HG03280 (cell line): ENCODE data around the gene OR1F1.
"Not testable (repeated sequence)": the region's sequence is repeated elsewhere in the genome, so short reads cannot be mapped to it uniquely, and the experiment has no call there.

ENCODE experiments used
- ATAC-seq: cut with Tn5 transposase; IDR thresholded peaks from one replicate; pipeline ENCODE4 v1.9.1; 2021; ENCODE audit warnings: mild to moderate bottlenecking, moderate library complexity; ENCODE audit not compliant: unreplicated experiment

The OR1F1 gene

DNA sequence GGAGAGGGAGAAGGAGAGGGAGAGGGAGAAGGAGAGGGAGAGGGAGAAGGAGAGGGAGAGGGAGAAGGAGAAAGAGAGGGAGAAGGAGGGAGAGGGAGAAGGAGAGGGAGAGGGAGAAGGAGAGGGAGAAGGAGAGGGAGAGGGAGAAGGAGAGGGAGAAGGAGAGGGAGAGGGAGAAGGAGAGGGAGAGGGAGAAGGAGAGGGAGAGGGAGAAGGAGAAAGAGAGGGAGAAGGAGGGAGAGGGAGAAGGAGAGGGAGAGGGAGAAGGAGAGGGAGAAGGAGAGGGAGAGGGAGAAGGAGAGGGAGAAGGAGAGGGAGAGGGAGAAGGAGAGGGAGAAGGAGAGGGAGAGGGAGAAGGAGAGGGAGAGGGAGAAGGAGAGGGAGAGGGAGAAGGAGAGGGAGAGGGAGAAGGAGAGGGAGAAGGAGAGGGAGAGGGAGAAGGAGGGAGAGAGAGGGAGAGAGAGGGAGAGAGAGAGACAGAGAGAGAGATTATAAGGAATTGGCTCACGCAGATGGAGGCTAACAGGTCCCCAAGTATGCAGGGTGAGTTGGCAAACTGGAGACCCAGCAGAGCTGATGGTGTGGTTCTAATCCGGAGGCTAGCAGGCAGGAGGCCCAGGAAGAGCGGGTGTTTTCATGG is 9.8 kb downstream of the OR1F1 start:
- ATAC-seq = not testable (repeated sequence)

DNA sequence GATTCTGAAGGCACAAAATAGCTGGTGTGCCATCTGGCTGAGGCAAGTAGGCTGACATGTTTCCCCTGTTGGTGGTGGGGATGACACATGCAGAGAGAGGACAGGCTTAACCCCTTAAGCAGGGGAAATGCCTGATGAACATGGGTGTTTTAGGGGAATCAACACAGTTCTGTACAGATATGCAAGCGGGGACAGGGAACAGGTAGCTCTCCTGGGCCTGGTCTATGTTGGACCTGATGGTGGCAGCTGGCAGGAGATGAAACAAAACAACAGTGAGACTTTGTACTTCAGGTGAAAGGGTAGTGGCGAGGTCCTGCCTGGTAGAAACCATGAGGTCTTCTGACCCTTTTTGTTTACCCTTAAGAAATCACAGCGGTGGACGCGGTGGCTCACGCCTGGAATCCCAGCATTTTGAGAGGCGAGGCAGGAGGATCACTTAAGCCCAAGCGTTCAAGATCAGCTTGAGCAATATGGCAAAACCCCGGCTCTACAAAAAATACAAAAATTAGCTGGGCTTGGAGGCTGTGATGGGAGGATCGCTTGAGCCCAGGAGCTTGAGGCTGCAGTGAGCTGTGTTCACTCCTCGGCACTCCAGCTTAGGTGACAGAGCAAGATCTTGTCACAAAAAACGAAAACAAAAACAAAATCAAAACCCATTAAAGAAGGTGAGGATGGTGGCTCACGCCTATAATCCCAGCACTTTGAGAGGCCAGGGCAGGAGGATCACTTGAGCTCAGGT is 10.5 kb downstream of the OR1F1 start:
- ATAC-seq = no peak

DNA sequence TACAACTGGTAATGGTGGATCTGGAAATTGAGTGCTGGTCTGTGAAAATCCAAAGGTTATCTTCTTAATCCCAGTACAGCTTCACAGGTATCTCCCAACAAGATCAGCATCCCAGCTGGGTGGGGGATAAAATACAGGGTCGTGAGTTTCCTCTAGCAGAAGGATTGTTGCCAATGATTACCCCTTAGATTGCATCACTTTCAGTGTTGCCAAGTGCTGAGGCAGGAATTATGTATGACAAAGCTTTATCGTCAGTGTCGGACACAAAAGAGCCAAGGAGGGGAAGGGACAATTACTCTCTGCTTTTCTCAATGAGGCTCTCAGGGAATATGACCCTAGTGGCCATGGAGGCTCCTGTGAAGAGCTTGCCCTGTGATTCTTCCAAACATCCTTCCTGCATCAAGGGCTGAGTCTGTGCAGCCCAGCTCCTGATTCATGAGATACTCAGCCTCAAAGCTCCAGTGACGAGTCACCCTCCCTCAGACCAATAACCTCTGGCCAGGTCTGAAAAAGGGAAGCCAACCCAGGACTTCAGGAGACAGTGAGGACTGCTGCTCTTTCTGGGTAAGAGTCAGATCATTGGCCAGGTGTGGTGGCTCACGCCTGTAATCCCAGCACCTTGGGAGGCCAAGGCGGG is 15.0 kb downstream of the OR1F1 start:
- ATAC-seq = no peak

DNA sequence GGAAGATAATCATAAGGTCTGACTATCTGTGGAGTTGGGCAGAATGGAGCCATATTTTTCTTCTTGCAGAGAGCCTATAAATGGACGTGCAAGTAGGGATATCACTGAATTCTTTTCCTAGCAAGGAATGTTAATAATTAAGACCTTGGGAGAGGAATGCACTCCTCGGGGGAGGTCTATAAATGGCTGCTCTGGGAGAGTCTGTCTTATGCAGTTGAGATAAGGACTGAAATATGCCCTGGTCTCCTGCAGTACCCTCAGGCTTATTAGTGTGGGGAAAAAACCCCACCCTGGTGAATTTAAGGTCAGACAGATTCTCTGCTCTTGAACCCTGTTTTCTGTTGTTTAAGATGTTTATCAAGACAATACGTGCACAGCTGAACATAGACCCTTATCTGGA is 17.9 kb downstream of the OR1F1 start:
- ATAC-seq = not testable (repeated sequence)

DNA sequence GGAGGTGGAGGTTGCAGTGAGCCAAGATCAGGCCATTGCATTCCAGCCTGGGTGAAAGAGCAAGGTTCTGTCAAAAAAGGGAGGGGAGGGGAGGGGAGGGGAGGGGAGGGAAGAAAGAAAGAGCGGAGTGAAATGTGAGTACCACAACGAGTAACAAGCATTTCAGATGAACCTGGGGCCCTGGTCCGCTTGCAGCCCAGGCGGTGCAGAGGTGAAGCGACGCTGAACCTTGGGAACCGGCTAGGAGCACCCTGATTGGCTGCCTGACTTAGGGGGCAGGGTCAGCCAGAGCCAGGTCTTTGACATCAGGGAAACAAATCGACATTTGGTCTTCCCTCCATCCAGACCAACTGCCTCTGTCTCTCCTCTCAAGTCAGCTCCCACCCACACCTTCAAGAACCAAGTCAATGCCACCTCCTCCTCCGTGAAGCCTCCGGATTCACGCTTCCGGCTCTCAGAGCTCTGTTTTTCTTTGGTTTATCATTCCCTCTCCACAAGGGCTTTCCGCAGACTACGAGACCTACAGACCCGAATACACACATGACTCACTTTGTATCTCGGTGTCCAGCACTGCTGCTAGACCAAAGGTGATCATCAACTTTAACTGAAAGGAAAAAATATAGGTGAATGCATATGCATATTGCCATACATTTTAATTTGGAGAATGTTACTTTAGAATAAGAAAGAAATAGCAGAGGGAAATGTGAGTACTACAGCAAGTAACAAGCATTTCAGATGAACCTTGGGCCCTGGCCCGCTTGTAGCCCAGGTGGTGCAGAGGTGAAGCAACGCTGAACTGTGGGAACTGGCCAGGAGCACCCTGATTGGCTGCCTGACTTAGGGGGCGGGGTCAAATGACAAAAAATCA is 19.3 kb downstream of the OR1F1 start:
- no peak for ATAC-seq

DNA sequence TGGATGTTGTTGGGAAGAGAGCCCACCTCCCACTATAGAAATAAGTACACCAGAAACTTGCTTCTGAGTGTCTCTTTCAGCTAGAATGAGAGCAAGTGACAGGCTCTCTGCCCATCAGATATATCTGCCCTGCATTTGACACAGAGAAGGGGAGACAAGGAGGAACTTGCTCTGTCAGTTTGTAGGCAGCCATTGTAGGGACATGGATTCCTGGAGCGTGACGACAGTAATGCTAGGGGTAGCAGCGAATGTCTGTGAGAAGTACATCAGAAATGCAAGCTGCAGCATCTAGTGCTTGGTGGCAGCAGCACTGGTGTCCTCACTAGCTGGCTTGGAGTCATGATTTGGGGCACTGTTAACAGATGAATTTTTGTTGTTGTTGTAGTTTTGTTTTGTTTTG is 24.0 kb downstream of the OR1F1 start:
- ATAC-seq = no peak

DNA sequence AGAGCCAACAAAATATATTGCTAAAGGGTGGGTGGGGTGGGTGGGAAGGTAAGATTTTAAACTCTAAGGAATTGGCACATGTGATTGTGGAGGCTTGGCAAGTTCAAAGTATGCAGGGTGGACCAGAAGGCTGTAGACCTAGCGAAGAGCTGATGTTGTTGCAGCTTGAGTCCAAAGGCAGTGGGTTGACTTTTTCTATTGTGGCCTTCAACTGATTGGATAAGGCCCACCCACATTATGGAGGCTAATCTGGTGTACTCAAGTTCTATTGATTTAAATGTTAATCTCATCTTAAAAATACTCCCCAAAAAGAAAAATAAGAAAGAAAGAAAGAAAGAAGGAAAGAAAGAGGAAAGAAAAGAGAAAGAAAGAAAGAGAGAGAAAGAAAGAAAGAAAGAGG is 24.6 kb downstream of the OR1F1 start:
- no peak for ATAC-seq

DNA sequence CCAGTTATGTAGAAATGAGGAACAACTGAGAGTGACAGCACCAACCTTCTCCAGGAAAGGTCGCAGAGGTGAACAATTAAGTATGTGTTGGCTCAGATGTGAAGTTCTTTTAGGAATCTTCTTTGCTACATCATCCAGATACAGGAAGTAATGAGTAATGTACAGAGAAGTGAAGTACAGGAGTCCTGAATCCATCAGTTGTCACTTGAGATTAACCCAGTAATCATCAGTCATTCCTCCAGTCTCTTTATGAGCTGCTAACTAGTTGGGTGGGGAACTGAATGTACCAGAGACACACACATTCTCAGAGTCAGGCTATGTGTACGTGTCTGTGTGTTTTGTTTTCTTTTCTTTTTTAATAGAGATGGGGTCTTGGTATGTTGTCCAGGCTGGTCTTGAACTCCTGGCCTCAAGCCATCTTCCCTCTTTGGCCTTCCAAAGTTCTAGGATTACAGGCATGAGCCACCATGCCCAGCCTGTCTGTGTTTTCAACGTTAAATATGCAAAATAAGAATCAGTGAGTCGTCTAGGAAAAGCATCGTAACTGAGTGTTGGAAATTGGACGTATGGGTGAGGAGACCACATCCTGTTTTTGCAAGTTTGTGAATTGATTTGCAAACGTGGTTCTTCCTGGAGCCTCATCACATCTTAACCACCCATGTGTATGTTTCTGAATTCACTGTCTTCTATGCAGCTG is 27.0 kb downstream of the OR1F1 start:
- ATAC-seq = no peak

DNA sequence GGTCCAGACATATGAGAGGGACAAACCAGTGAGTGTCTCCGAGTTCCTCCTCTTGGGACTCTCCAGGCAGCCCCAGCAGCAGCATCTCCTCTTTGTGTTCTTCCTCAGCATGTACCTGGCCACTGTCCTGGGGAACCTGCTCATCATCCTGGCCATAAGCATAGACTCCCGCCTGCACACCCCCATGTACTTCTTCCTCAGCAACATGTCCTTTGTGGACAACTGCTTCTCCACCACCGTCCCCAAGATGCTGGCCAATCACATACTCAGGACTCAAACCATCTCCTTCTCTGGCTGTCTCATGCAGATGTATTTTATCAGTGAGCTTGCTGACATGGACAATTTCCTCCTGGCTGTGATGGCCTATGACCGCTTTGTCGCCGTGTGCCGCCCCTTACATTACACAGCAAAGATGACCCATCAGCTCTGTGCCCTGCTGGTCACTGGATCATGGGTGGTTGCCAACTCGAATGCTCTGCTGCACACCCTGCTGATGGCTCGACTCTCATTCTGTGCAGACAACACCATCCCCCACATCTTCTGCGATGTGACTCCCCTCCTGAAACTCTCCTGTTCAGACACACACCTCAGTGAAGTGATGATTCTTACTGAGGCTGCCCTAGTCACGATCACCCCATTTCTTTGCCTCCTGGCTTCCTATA is 27.7 kb downstream of the OR1F1 start:
- no peak for ATAC-seq

DNA sequence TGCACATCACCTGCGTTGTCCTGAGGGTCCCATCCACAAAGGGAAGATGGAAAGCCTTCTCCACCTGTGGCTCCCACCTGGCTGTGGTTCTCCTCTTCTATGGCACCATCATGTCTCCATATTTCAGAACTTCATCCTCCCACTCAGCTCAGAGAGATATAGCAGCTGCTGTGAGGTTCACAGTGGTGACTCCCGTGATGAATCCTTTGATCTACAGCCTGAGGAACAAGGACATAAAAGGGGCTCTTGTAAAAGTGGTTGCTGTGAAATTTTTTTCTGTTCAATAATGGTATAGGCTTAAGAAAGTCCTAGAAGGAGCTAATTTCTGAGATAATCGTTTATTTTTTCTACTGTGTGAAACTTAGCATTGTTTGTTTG is 28.2 kb downstream of the OR1F1 start:
- no peak for ATAC-seq

DNA sequence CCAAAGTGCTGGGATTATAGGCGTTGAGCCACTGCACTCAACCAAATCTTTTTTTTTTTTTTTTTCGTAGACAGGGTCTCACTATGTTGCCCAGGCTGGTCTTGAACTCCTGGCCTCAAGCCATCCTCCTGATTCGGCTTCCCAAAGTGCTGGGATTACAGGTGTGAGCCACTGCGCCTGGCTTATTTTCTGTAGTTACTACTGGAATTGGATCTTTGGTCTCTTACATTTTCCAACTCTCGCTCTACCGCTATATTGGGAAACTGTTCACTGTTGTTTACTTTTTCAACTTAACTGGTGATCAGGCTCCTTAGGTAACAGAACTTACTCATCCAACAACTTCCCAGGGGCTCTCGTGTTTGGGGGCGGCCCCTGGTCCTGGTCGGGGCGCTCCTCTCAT is 32.8 kb downstream of the OR1F1 start:
- ATAC-seq = no peak

DNA sequence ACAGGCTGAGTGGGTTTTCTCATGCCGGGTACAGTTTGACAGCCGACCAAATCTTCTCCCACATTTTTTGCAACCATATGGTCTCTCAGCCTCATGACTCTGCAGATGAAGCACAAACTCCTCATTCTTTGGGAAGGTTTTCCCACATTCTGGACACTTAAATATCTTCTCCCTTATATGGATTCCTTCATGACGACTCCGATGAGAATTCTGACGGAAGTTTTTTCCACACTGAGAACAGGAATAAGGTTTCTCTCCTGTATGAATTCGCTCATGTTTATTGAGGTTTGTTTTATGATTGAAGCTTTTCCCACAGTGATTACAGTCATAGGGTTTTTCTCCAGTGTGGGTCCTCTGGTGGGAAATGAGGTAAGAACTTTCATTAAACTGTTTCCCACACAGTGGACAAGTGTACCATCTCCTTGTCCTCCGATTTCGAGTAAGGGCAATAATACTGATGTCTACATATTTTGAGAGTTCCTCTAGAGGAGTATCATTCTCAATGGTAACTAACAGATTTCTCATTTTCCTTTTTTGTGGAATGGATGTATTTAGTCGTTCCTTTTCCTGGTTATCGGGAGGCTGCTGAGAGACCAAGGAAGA is 36.0 kb downstream of the OR1F1 start:
- ATAC-seq = no peak

DNA sequence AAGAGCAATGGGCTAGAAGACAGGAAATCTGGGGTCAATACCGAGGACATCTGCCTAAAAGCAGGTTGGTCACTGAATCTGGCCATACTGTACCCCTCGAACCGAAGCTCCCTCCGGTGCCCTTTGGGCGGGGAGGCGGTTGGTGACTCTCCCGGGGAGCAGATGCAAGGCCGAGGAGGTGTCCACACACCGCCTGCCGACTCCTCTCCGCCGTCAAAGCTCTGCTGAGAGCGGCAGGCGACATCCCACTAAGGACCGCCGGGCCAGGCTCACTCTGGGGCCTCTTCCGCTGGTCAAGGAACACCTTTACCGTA is 46.5 kb downstream of the OR1F1 start:
- no peak for ATAC-seq

DNA sequence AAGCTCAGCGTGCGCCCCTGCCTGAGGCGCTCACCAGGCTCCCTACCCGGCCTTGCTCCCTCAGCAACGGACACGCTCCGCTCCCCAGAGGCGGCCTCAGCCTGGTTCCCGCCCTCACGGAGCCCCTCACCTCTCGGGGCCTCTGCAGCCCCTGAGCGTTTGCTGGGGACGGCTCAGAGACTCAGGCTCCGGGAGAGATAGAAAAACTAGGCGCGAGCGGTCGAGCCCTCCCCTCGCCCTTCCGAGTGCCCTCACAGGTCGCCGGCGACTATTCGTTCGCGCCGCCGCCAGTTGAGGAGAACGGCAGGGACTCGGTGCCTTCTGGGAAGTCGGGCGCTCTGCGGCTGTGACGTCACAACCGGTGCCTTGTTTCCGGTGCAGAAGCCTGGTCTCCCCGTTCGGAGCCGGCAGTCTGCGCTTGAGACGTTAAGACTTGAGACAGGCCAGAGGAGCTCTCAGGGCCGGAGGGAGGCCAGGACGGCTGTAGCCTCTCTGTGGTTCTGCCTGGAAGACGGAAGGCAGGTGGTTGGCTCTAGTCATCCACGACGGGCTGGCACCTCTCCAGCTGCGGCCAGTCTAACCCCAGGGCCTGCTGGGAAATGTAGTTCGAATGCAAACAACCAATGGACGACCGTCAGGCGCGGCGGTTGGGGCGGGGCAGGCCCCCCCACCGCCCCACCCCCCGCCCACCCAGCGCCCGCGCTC is 47.0 kb downstream of the OR1F1 start, which contains the start of gene ZNF200:
Gene ZNF200, minus strand, starts transcription at position 302 of the 705 bp plus-strand sequence. CDS start 1,403 bp downstream, outside the sequence.
- ATAC-seq = peak; percentile 94

DNA sequence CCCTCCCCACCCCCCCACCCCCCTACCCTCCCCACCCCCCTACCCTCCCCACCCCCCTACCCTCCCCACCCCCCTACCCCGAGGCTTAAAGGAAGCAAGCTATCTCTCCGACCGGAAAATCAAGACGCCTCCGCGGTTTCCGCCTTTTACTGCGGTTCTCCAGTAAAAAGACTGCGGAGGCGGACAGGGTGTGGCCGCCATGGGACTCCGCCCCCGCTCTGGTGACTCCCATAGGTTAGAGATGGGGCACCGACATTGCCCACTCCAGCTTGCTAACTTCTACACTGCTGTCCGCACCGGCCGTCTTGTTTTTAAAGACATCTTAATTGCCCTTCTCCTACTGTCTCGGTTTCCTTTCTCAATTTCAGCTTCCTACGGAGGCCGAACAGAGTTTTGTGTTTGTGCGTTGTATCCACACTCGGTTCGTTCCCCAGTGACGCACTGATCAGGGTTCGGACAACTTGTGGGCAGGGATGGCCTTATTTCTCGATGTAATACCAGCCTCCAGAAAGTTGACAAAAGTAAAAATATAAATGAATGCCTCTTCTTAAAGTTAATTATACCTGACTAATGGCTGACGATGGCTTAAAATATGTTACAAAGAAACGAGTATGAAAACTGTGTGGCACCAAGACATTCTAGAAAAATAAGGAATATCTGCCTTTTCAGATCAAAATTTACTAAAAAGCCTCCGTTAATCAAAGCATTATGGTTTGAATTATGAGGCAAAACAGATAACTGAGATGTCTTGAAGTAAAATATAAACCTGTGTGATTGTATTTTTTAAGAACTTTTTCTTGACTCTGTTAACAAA is 48.1 kb downstream of the OR1F1 start:
- ATAC-seq = no peak

DNA sequence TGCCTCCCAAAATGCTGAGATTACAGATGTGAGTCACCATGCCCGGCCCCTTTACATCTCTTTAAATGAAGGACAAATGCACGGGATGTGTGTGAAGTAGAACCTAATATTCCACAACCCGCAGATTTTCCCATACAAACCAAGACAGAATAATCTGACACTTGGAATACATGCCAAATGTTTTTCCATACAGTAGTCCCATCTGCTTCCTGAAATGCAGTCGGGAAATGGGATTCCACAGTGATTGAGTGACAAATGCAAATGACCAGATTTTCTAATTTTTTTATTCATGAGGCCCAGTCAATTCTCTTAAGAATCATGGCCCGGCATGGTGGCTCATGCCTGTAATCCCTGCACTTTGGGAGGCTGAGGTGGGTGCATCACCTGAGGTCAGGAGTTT is 53.8 kb downstream of the OR1F1 start:
- ATAC-seq = no peak

DNA sequence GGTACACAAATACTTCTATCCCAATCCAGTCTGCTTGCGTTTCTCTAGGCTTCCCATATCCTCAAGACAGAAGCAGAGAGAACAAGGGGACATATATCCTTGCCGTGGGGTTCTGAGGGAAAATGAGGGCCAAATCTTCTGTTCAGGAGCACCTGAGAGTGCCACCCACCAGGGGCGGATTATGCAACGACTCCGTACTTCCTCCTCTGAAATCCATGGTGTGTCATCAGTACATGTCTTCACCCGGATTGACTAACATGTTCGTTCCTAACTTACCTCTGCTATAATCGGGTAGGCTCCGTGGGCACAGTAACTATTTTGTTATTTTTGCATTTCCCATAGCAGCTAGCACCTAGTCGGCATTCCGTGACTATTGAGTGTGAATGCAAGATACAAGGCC is 54.7 kb downstream of the OR1F1 start:
- ATAC-seq = no peak

DNA sequence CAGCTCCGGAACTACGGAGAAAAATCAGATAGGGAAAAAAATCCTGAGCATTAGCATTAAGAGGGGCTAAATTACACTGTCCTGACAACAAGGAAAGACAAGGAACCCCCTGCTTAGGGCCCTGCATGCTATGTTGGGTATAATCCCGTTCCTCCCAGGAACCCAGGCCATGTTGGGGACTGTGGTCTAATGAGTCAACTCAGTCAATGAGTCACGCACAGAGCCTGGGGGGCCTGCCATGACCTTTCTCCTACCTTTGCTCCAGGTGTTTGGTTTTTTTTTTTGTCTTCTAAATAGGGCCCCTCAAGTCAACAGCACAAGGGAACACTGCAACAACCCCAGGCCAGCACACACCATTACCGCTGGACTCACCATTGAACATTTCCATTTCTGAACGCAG is 55.9 kb downstream of the OR1F1 start:
- no peak for ATAC-seq
